WI38 (cell line): ENCODE measurements around the gene MEGF11.

Experiments used
- H3K4me3 ChIP-seq: 2 replicates; pipeline ENCODE4 v1.5.1; 2011; ENCODE audit warnings: low read depth, mild to moderate bottlenecking, control low read depth, low read length
- TF ChIP-seq, protein P1 (sequence below): IDR thresholded peaks from 2 replicates; pipeline ENCODE4 v1.5.1; 2012; ENCODE audit warnings: low read depth, mild to moderate bottlenecking, control low read depth, low read length

The MEGF11 gene

DNA sequence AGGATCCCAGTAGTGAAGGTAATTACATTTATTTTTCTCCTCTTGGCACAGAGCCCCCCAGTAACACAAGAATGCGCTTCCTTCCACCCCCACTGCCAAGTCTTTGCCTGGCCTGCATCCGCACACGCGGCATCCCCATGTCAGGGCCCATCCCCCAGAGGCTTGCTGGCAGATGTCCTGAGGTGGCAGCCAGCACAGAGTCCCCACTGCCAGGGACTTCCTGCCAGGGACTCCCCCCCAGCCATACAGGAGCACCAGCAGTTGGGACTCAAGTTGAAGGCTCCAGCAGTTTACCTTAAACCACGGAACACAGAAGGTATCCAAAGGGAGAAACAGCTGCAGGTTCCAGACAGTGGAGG lies 41.0 kb downstream of the MEGF11 start:
- H3K4me3 ChIP-seq, result no peak overlapping the region
- TF ChIP-seq, protein P1, sequence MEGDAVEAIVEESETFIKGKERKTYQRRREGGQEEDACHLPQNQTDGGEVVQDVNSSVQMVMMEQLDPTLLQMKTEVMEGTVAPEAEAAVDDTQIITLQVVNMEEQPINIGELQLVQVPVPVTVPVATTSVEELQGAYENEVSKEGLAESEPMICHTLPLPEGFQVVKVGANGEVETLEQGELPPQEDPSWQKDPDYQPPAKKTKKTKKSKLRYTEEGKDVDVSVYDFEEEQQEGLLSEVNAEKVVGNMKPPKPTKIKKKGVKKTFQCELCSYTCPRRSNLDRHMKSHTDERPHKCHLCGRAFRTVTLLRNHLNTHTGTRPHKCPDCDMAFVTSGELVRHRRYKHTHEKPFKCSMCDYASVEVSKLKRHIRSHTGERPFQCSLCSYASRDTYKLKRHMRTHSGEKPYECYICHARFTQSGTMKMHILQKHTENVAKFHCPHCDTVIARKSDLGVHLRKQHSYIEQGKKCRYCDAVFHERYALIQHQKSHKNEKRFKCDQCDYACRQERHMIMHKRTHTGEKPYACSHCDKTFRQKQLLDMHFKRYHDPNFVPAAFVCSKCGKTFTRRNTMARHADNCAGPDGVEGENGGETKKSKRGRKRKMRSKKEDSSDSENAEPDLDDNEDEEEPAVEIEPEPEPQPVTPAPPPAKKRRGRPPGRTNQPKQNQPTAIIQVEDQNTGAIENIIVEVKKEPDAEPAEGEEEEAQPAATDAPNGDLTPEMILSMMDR, result no peak

- TF ChIP-seq, protein P1, result no peak
- H3K4me3 ChIP-seq, result no peak overlapping the region
These were observed 41.6 kb downstream of the MEGF11 start for GRCh38 chr15:66211670-66212562.

DNA sequence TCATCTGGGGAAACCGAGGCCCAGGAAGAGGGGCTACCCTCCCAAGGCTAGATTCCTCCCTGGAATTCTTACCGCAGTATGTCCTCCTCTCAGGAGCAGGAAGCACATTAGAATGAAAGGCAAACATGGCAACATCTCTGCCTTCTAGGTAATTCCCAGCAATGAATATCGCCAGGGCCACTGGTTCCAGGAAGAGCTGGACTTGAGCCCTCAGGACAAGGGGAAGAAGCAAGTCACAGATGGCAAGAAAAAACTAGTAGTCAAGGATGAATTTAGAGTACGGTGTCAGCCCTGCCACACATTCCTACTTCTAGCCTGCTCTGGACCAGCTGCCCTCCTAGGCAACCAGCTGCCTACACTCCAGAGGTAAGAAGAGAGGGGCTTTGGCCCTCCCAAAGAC lies 42.9 kb downstream of the MEGF11 start:
- TF ChIP-seq, protein P1, result no peak
- no peak overlapping the region for H3K4me3 ChIP-seq

GRCh38 chr15:66198757-66199156 lies 54.8 kb downstream of the MEGF11 start:
- TF ChIP-seq, protein P1, result no peak
- no peak overlapping the region for H3K4me3 ChIP-seq

DNA sequence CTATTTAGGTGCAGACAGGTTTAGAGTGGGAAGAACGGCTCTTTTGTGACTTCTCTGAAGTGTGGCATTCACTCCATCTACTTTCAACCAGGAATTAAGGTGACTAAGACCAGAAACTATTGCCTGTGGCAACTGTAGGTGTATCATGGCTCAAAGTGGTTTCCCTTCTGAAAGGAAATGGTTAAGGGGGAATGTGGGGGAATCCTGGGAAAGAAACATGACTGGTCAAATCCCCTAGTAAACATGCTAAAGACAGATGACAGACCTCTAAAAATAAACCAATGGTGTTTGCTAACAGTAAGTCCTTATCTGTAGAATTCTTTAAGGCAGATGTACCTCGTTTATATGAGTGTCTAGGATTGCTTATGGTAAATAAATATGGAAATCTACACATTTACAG lies 56.9 kb downstream of the MEGF11 start:
- TF ChIP-seq, protein P1, result no peak
- H3K4me3 ChIP-seq, result no peak overlapping the region

DNA sequence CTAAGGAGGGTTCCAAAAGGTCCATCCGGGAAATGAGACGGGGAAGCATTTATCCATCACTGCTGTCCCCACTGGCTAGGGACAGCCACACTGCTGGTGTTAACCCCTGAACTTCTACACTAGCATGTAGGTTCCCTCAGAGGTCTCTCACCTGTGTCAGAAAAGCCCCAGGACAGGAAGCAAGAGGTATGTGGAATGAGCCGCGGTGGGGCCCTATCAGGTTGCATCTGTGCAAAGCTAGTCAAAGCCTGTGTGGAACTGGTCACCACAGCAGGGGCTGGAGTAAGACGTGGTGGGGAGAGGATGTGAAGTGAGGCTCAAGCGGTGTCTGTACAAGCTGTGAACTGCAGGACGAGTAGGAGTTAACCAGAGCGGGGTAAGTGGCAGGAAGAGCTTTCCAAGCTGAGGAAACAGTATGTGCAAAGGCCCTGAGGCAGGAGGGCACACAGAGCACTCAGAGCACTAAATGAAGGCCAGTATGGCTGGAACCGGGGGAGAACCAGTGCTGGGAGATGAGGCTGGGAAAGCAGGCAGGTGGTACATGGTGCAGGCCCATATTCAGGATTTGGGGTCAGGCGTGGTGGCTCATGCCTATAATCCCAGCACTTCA lies 57.8 kb downstream of the MEGF11 start:
- TF ChIP-seq, protein P1, result no peak
- no peak overlapping the region for H3K4me3 ChIP-seq

DNA sequence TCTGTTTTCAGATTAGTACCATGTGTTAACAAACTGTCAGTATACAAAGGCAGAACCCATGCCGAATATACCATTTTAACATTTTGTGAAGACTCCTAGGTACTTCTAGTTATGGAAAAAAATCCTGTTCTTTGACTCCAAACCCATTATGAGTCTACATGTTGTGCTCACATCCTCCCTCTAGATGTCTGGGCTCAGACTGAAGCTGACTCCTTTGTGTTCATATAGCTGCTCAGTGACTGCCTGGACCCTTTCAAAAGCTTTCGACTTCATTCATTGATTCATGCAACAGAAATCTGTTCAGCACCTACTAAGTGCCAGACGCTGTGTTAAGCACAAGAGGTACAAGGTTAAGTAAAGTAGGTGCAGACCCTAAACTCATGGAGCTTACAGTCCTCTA lies 60.5 kb downstream of the MEGF11 start:
- no peak overlapping the region for H3K4me3 ChIP-seq
- TF ChIP-seq, protein P1, result no peak
